IMR-90 (cell line): Measurements from ENCODE around the gene ZNF398.
A peak's percentile ranks its signal among the peaks of the same experiment; 100 is the strongest.

Source experiments
- BHLHE40 ChIP-seq: fragments of 150-350 bp; IDR thresholded peaks from 2 replicates; pipeline ENCODE4 v1.6.1; 2016; ENCODE audit warnings: mild to moderate bottlenecking, low read depth, low read length
- CTCF ChIP-seq: conservative IDR thresholded peaks from 2 replicates; pipeline ENCODE4 v1.5.1; 2012; ENCODE audit warnings: mild to moderate bottlenecking, low read depth, low read length, improper control_type of control experiment
- POLR2A ChIP-seq: IDR thresholded peaks from 2 replicates; pipeline ENCODE4 v1.6.1; 2012; ENCODE audit warnings: mild to moderate bottlenecking, low read depth, low read length
- USF2 ChIP-seq: fragments of 150-350 bp; IDR thresholded peaks from 2 replicates; pipeline ENCODE4 v1.6.1; 2017; ENCODE audit warnings: mild to moderate bottlenecking, antibody characterized with exemption, low read length, low read depth

- no peak for TF ChIP-seq USF2
- TF ChIP-seq CTCF: peak; percentile 54
- TF ChIP-seq POLR2A: no peak
- no peak for TF ChIP-seq BHLHE40
These were observed 62.4 kb downstream of the ZNF398 start for GRCh38 chr7:149209518-149210269.
